ENCODE measurements around the gene CRYBG1.

- no peak for TF ChIP-seq CTCF (optimal IDR thresholded peaks at IDR 0.05 in 1 of 3, IDR thresholded peaks at IDR 0.05 in 1 of 3, conservative IDR thresholded peaks at IDR 0.05 in 1 of 3; ENCODE audit: extremely low read depth in 1 of 3, insufficient read depth in 2 of 3, low read length in 3 of 3)
- no peak for TF ChIP-seq EZH2 (IDR thresholded peaks at IDR 0.05; ENCODE audit: low read length)
Measured at GRCh38 chr6:106431972-106432371, 71.5 kb downstream of the CRYBG1 start.
